Ovary (tissue), 3 donors: ENCODE measurements around the gene KLF3.

ENCODE experiments used
- EP300 ChIP-seq: sonication (generic); formaldehyde crosslinking; IDR thresholded peaks from one replicate; pipeline ENCODE4 v1.6.1; 2017; ENCODE audit warnings: antibody characterized with exemption
- POLR2A ChIP-seq: fragments of 450-650 bp; IDR thresholded peaks from one replicate; pipeline ENCODE4 v1.6.1; 2017; ENCODE audit warnings: antibody characterized with exemption, mild to moderate bottlenecking, moderate library complexity
- TF ChIP-seq, protein P1 (sequence below), 3 donors: fragments of 450-650 bp in 2 of 3; fragments of 200-600 bp in 1 of 3; IDR thresholded peaks; one replicate each; pipeline versions ENCODE4 v1.5.1 to v1.8.0; 2016 to 2022; ENCODE audit warnings: antibody characterized with exemption in 3 of 3, mild to moderate bottlenecking in 1 of 3
- donor health status: DM: no; HTN: no; CAD: no.

- TF ChIP-seq POLR2A (no peak), EP300 (no peak)
- TF ChIP-seq, protein P1, sequence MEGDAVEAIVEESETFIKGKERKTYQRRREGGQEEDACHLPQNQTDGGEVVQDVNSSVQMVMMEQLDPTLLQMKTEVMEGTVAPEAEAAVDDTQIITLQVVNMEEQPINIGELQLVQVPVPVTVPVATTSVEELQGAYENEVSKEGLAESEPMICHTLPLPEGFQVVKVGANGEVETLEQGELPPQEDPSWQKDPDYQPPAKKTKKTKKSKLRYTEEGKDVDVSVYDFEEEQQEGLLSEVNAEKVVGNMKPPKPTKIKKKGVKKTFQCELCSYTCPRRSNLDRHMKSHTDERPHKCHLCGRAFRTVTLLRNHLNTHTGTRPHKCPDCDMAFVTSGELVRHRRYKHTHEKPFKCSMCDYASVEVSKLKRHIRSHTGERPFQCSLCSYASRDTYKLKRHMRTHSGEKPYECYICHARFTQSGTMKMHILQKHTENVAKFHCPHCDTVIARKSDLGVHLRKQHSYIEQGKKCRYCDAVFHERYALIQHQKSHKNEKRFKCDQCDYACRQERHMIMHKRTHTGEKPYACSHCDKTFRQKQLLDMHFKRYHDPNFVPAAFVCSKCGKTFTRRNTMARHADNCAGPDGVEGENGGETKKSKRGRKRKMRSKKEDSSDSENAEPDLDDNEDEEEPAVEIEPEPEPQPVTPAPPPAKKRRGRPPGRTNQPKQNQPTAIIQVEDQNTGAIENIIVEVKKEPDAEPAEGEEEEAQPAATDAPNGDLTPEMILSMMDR (IDR thresholded peaks at IDR 0.05), result no peak
These were observed 35.1 kb downstream of the KLF3 start for GRCh38 chr4:38699112-38699511.
